Pancreas (tissue), 10 donors: ENCODE data around the gene CYB5R2. TPM values are rescaled to one million over a fixed set of nuclear protein-coding genes. Genes with fewer than 3 reads are reported as not detected.

ENCODE experiments used
- ATAC-seq, 4 donors: fragments of 200-7000 bp; cut with Tn5 transposase; one replicate each; pipeline versions ENCODE4 v1.8.0 to v1.9.1; 2020; ENCODE audit warnings: mild to moderate bottlenecking in 4 of 4, moderate library complexity in 4 of 4
- DNase-seq, 6 donors: peaks; one replicate each; pipeline ENCODE4 v3.0.0-alpha.2; 2020
- FAIRE-seq: peaks from 2 replicates; lab custom pipeline; 2012; peaks lifted over from hg19 to GRCh38; lab: Jason Lieb, UNC
- H3K27ac ChIP-seq, 4 donors: fragments of 200-600 bp; sonication (generic); 1 replicate in 3 of 4; 2 replicates in 1 of 4; pipeline versions ENCODE4 v1.5.0 to v1.8.0; 2020
- H3K27me3 ChIP-seq, 4 donors: fragments of 200-600 bp; one replicate each; pipeline ENCODE4 v1.8.0; 2021
- H3K36me3 ChIP-seq, 3 donors: fragments of 200-600 bp; sonication (generic) in 1 of 3; one replicate each; pipeline versions ENCODE4 v1.5.0 to v1.8.0; 2020 to 2021
- H3K4me1 ChIP-seq, 3 donors: fragments of 200-600 bp; one replicate each; pipeline ENCODE4 v1.8.0; 2021
- H3K4me3 ChIP-seq, 4 donors: fragments of 200-600 bp; sonication (generic) in 2 of 4; one replicate each; pipeline versions ENCODE4 v1.5.0 to v1.8.0; 2020 to 2021
- H3K9me3 ChIP-seq, 4 donors: fragments of 200-600 bp; one replicate each; pipeline ENCODE4 v1.8.0; 2021
- WGBS, 2 donors: extraction: QIAGEN DNeasy Blood & Tissue Kit; methylation state at CpG; one replicate each; pipeline ENCODE4 v1.1.7; 2013; 5-methylcytosine and 5-hydroxymethylcytosine counted together
- intact Hi-C, 3 donors: fragments of 100-400 bp; cut with DNase I; formaldehyde crosslinking; loops; one replicate each; pipeline versions ENCODE4 v1.11.1 to v1.14.2; 2022
- polyA plus RNA-seq, 2 donors: library from polyadenylated mRNA; stranded (reverse); fragments of 200-250 nt; gene quantifications; one replicate each; pipeline ENCODE4 v1.2.3, GENCODE V29; 2013
- total RNA-seq, 6 donors: library from RNA; stranded (reverse); fragmentation: NEBNext Ultra II Directional in 4 of 6; extraction: Animal tissue kit (Norgen Biotek cat#: 25700) in 4 of 6; gene quantifications; one replicate each; pipeline versions ENCODE4 v1.2.1 to v1.2.4, GENCODE V29; 2021 to 2023
- TF ChIP-seq, protein P1 (sequence below), 4 donors: fragments of 200-600 bp; sonication (generic) in 3 of 4; IDR thresholded peaks; one replicate each; pipeline versions ENCODE4 v1.5.0 to v1.8.0; 2021; ENCODE audit warnings: antibody characterized with exemption in 4 of 4
- donor health status: healthy with polysubstance abuse.
- donor health status: DM: no; HTN: no; CAD: no; lungs with moderate emphysema.
- donor health status: DM: no; HTN: no; CAD: no.
- donor health status: control.
- donor health status: control.
- donor health status: Bipolar disorder and iron deficiency.
- donor health status: DM: yes; HTN: yes; CAD: no.
- donor health status: DM: no; HTN: no; CAD: no.
- donor health status: DM: no; HTN: no; CAD: no.
- donor health status: DM: yes; HTN: yes; CAD: no.

Gene CYB5R2
- total and polyA plus RNA-seq, 8 donors, result 1.4 to 3.5 (median 1.9) TPM

DNA sequence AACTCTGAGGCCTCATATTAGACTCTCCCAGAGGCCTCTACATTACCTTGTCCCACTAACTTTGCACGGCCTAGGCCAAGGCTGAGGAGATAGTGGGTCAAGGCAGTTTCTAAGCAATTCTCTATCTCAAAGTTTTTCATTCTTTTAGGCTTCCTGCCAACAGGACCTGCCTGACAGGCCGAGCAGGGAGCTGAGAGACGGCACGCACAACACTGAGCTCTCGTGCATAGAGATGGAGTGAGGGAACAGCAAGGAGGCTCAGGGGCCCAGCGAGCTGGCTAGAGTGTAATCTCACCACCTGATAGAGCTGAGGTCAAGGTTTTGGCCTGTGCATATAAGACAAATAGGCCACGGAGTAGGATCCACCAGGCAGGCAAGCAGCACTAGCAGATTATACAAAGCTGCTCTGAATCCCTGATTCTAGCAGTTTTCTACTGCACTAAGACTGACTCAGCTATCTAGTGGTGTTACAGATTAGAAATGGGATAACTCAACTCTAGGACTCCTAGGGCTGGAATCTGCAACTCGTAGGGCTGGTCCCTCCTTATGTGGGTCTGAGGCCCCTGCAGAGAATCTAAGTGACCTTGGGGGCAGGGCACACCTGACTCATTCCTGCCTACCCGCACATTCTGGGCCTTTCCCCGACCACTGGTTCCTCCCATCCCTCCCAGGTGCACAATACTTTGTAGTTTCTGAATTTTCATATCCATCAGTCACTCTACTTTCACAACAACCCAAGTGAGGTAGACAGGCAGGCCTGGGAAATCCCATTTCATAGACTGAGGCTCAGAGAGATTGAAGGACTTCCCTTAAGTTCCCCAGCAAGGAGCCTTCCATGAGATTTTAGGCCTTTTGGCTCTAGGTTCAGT is 1.7 kb downstream of the CYB5R2 start:
- Histone ChIP-seq H3K27ac (no peak overlapping the region), H3K36me3 (no peaks in the 10 kb centered on the region), H3K27me3 (no peaks in the 10 kb centered on the region), H3K4me3 (no peak overlapping the region), H3K4me1 (peaks cover 0 to 10% (median 5%) of the 10 kb centered on the region in 3 donors), H3K9me3 (no peaks in the 10 kb centered on the region)
- TF ChIP-seq, protein P1, sequence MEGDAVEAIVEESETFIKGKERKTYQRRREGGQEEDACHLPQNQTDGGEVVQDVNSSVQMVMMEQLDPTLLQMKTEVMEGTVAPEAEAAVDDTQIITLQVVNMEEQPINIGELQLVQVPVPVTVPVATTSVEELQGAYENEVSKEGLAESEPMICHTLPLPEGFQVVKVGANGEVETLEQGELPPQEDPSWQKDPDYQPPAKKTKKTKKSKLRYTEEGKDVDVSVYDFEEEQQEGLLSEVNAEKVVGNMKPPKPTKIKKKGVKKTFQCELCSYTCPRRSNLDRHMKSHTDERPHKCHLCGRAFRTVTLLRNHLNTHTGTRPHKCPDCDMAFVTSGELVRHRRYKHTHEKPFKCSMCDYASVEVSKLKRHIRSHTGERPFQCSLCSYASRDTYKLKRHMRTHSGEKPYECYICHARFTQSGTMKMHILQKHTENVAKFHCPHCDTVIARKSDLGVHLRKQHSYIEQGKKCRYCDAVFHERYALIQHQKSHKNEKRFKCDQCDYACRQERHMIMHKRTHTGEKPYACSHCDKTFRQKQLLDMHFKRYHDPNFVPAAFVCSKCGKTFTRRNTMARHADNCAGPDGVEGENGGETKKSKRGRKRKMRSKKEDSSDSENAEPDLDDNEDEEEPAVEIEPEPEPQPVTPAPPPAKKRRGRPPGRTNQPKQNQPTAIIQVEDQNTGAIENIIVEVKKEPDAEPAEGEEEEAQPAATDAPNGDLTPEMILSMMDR (IDR thresholded peaks at IDR 0.05), result no peak
- DNase-seq (no peak), ATAC-seq (peak in 3 of 4 donors; percentile 5 to 13 (median 5)), FAIRE-seq (no peak)
- intact Hi-C loops, result no loop called here
- 38% methylated on average over 10 of the region's 10 CpGs for WGBS, 2 donors

DNA sequence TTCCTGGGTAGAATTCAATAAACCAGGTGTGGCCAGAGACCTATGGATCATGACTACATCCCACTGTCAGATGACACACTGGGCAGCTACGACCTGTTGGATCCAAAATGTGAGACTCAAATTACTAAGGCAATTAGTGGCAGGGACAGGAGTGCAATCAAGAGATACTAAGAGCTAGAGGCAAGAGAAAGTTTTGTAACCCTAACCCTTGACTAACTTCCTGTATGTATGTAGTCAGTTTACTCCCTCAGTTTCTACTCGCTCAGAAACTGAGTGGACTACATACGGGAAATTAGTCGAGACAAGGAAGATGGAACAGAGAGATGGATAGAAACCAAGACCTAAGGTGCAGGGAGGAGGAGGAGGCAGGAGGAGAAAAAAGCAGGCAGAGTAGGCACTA is 2.7 kb downstream of the CYB5R2 start:
- H3K9me3 ChIP-seq, result no peaks in the 10 kb centered on the region
- H3K4me3 ChIP-seq, result no peak overlapping the region
- no peak overlapping the region for H3K27ac ChIP-seq
- WGBS, 2 donors, result 68 to 82% methylated on average over 4 of the region's 4 CpGs
- H3K36me3 ChIP-seq, result no peaks in the 10 kb centered on the region
- ATAC-seq, result no peak
- DNase-seq, result no peak
- H3K4me1 ChIP-seq, result peaks cover 0 to 10% (median 5%) of the 10 kb centered on the region in 3 donors
- intact Hi-C loops, result no loop called here
- FAIRE-seq, result no peak
- TF ChIP-seq, protein P1 (IDR thresholded peaks at IDR 0.05), result no peak
- H3K27me3 ChIP-seq, result no peaks in the 10 kb centered on the region

DNA sequence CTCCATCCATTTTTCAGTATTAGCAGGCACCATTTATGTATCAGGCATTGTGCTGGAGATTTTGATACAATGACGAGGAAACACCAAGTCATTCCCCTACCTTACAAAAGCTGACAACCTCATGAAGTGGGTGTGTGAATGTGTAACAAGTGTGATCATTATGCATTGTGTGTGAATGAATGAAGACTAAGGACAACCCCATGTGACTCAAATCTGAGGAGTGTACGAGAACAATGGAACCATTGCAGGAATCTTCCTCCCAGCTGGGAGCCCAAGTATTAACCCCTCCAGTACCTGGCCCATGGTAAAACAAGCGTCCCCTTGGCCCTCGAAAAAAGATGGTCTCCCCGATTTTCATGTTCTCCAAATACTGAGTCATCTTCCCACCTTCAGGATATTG is 4.4 kb downstream of the CYB5R2 start:
- H3K4me3 ChIP-seq, result no peak overlapping the region
- TF ChIP-seq, protein P1 (IDR thresholded peaks at IDR 0.05), result no peak
- no peak for FAIRE-seq
- H3K36me3 ChIP-seq, result no peaks in the 10 kb centered on the region
- H3K27me3 ChIP-seq, result no peaks in the 10 kb centered on the region
- DNase-seq, result no peak
- no peak for ATAC-seq
- intact Hi-C loops, result loop anchor here in 1 of 3 donors (5.0 kb wide), 1 partner anchor 102 kb away; no protein-coding TSS in a partner anchor
- H3K9me3 ChIP-seq, result no peaks in the 10 kb centered on the region
- no peak overlapping the region for H3K27ac ChIP-seq
- 66 to 85% methylated on average over 5 of the region's 5 CpGs for WGBS, 2 donors
- H3K4me1 ChIP-seq, result peaks cover 0 to 10% (median 5%) of the 10 kb centered on the region in 3 donors

DNA sequence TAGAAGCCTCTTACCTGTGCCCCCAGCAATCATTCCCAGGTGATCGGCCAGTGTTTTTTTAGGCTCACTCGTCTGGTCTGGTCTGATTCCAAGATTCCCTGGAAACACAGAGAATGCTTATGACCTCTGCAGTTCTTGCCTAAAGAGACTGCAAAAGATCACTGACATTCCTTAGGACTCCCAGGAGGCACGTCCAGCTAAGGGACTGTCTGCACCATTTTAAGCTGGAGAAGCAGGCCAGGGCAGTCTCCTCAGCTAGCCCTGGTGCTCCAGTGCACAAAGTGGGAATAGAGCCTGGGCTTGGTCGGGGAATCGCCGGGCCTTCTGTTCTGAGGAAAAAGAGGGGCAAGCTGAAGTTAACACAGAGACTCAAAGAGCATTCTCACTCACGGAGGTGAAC is 4.8 kb downstream of the CYB5R2 start:
- TF ChIP-seq, protein P1 (IDR thresholded peaks at IDR 0.05), result no peak
- Histone ChIP-seq H3K4me1 (peaks cover 0 to 10% (median 5%) of the 10 kb centered on the region in 3 donors), H3K4me3 (no peak overlapping the region), H3K27me3 (no peaks in the 10 kb centered on the region), H3K27ac (no peak overlapping the region), H3K9me3 (no peaks in the 10 kb centered on the region), H3K36me3 (no peaks in the 10 kb centered on the region)
- WGBS, 2 donors, result 80 to 81% methylated on average over 7 of the region's 7 CpGs
- DNase-seq (no peak), FAIRE-seq (no peak), ATAC-seq (no peak)
- intact Hi-C loops, result loop anchor here in 1 of 3 donors (5.0 kb wide), 1 partner anchor 101 kb away; no protein-coding TSS in a partner anchor

DNA sequence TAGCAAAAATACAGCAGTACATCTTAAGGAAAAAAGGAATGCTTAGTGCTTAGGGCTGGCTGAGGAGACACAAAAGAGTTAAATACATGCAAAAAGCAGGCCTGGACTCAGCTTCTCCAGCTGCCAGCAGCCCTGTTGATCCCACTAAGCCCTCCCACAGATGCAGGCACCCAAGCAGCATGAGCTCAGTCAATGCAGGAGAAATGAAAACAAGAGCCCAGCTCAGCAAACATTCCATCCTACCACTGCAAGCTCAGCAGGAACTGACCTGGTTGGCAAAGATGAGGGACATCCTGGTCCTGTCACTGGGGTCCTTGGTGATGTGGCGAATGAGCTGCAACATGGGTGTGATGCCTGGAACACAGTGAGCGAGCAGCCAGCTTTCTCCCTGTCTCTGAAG is 5.8 kb downstream of the CYB5R2 start:
- Histone ChIP-seq H3K4me1 (peaks cover 0 to 5% (median 4%) of the 10 kb centered on the region in 3 donors), H3K9me3 (no peaks in the 10 kb centered on the region), H3K4me3 (no peak overlapping the region), H3K36me3 (no peaks in the 10 kb centered on the region), H3K27me3 (no peaks in the 10 kb centered on the region), H3K27ac (no peak overlapping the region)
- intact Hi-C loops, result loop anchor here in 1 of 3 donors (5.0 kb wide), 1 partner anchor 100 kb away; no protein-coding TSS in a partner anchor
- WGBS, 2 donors, result 93 to 100% methylated on average over 2 of the region's 2 CpGs
- TF ChIP-seq, protein P1 (IDR thresholded peaks at IDR 0.05), result no peak
- DNase-seq, result no peak
- FAIRE-seq, result no peak
- no peak for ATAC-seq
